Neural progenitor cell (in vitro differentiated cells): ENCODE results near the gene WIPF3. TPM values are rescaled to one million over a fixed set of nuclear protein-coding genes. Genes with fewer than 3 reads are reported as not detected.
A peak's percentile ranks its signal among the peaks of the same experiment; 100 is the strongest.

ENCODE experiments used
- DNase-seq: peaks from one replicate; pipeline ENCODE4 v3.0.0-alpha.2; 2016; ENCODE audit warnings: low spot score
- H2AFZ ChIP-seq: fragments of 200-600 bp; sonication (generic); replicated peaks from 2 replicates; pipeline ENCODE4 v1.6.1; 2016; ENCODE audit warnings: antibody characterized with exemption
- H3F3A ChIP-seq: fragments of 200-600 bp; sonication (generic); 2 replicates; pipeline ENCODE4 v1.6.1; 2016; ENCODE audit warnings: antibody characterized with exemption, low read depth
- H3K27ac ChIP-seq: fragments of 200-600 bp; sonication (generic); 2 replicates; pipeline ENCODE4 v1.5.1; 2016; ENCODE audit warnings: mild to moderate bottlenecking
- H3K27me3 ChIP-seq: fragments of 200-600 bp; sonication (generic); 2 replicates; pipeline ENCODE4 v1.6.1; 2016; ENCODE audit warnings: mild to moderate bottlenecking, moderate library complexity
- H3K36me3 ChIP-seq: fragments of 200-600 bp; sonication (generic); 2 replicates; pipeline ENCODE4 v1.5.1; 2016
- H3K4me1 ChIP-seq: fragments of 200-600 bp; sonication (generic); 2 replicates; pipeline ENCODE4 v1.6.1; 2016; ENCODE audit warnings: mixed run types
- H3K4me2 ChIP-seq: fragments of 200-600 bp; sonication (generic); 2 replicates; pipeline ENCODE4 v1.6.1; 2016
- H3K4me3 ChIP-seq: fragments of 200-600 bp; sonication (generic); 2 replicates; pipeline ENCODE4 v1.5.1; 2016
- H3K79me2 ChIP-seq: fragments of 200-600 bp; sonication (generic); 2 replicates; pipeline ENCODE4 v1.6.1; 2016; ENCODE audit warnings: low read depth
- H3K9ac ChIP-seq: fragments of 200-600 bp; sonication (generic); 2 replicates; pipeline ENCODE4 v1.6.1; 2016
- H3K9me3 ChIP-seq: fragments of 200-600 bp; sonication (generic); 2 replicates; pipeline ENCODE4 v1.5.1; 2016; ENCODE audit warnings: low read depth
- H4K20me1 ChIP-seq: fragments of 200-600 bp; sonication (generic); 2 replicates; pipeline ENCODE4 v1.6.1; 2016; ENCODE audit warnings: low read depth
- H3K27ac Mint-ChIP-seq: 3 replicates; pipeline ENCODE4 v1.8.0; 2021; ENCODE audit warnings: mixed read lengths
- H3K27me3 Mint-ChIP-seq: 2 replicates; pipeline ENCODE4 v1.8.0; 2022; ENCODE audit warnings: low read depth, mild to moderate bottlenecking, inconsistent platforms, moderate library complexity, mixed read lengths; ENCODE audit not compliant: insufficient read depth
- H3K36me3 Mint-ChIP-seq: 3 replicates; pipeline ENCODE4 v1.8.0; 2021; ENCODE audit warnings: mixed read lengths
- H3K4me1 Mint-ChIP-seq: 3 replicates; pipeline ENCODE4 v1.8.0; 2021; ENCODE audit warnings: mixed read lengths
- H3K4me3 Mint-ChIP-seq: 3 replicates; pipeline ENCODE4 v1.8.0; 2021; ENCODE audit warnings: mild to moderate bottlenecking, moderate library complexity, mixed read lengths
- H3K9me3 Mint-ChIP-seq: 3 replicates; pipeline ENCODE4 v1.8.0; 2020; ENCODE audit warnings: mixed read lengths
- CTCF ChIP-seq: fragments of 200-600 bp; sonication (generic); IDR thresholded peaks from 2 replicates; pipeline ENCODE4 v1.5.1; 2017; ENCODE audit warnings: antibody characterized with exemption, mild to moderate bottlenecking
- EZH2 ChIP-seq: fragments of 200-600 bp; sonication (generic); IDR thresholded peaks from 2 replicates; pipeline ENCODE4 v1.6.1; 2017; ENCODE audit warnings: antibody characterized with exemption, mild to moderate bottlenecking, moderate library complexity
- EZH2phosphoT487 ChIP-seq: fragments of 200-600 bp; sonication (generic); IDR thresholded peaks from 2 replicates; pipeline ENCODE4 v1.6.1; 2017; ENCODE audit warnings: antibody characterized with exemption
- total RNA-seq: library from RNA; depleted of rRNA; stranded (reverse); fragments of >200 nt; gene quantifications from 2 replicates; pipeline ENCODE4 v1.2.3, GENCODE V29; 2015; ENCODE audit warnings: low replicate concordance

Gene WIPF3
- total RNA-seq, 1 donor from 2014 or later, result 5.2 TPM

- Histone ChIP-seq H3K27ac (no peak overlapping the region), H3K4me1 (no peaks in the 10 kb centered on the region), H2AFZ (no peak overlapping the region), H3K27me3 (no peaks in the 10 kb centered on the region), H3K4me2 (no peak overlapping the region), H3K36me3 (peaks cover 4% of the 10 kb centered on the region), H3K4me3 (no peak overlapping the region), H3K79me2 (no peaks in the 10 kb centered on the region), H3K9ac (no peak overlapping the region), H3F3A (no peaks in the 10 kb centered on the region), H4K20me1 (no peaks in the 10 kb centered on the region), H3K9me3 (no peaks in the 10 kb centered on the region)
- Mint-ChIP-seq H3K4me1 (no peaks in the 10 kb centered on the region), H3K27me3 (peaks cover 5% of the 10 kb centered on the region), H3K9me3 (peaks cover 3% of the 10 kb centered on the region), H3K4me3 (no peak overlapping the region), H3K36me3 (peaks cover 3% of the 10 kb centered on the region), H3K27ac (peak overlapping the region; percentile 58)
- no peak for TF ChIP-seq EZH2
- TF ChIP-seq CTCF, result no peak
- TF ChIP-seq EZH2phosphoT487, result no peak
- no peak for DNase-seq
These were observed 85.5 kb downstream of the WIPF3 start for GRCh38 chr7:29891766-29892165.

- Histone ChIP-seq H3K36me3 (peaks cover 7% of the 10 kb centered on the region), H3K4me2 (no peak overlapping the region), H3K79me2 (no peaks in the 10 kb centered on the region), H3K4me1 (no peaks in the 10 kb centered on the region), H3F3A (no peaks in the 10 kb centered on the region), H3K27ac (no peak overlapping the region), H2AFZ (no peak overlapping the region), H3K27me3 (no peaks in the 10 kb centered on the region), H4K20me1 (no peaks in the 10 kb centered on the region), H3K9me3 (no peaks in the 10 kb centered on the region), H3K4me3 (no peak overlapping the region), H3K9ac (no peak overlapping the region)
- TF ChIP-seq CTCF (no peak), EZH2 (no peak), EZH2phosphoT487 (no peak)
- Mint-ChIP-seq H3K27me3 (peaks cover 5% of the 10 kb centered on the region), H3K4me3 (no peak overlapping the region), H3K36me3 (peaks cover 3% of the 10 kb centered on the region), H3K4me1 (no peaks in the 10 kb centered on the region), H3K27ac (no peak overlapping the region), H3K9me3 (peaks cover 5% of the 10 kb centered on the region)
- DNase-seq, result no peak
These were observed 85.9 kb downstream of the WIPF3 start for GRCh38 chr7:29892231-29892630.

- no peak overlapping the region for H3K27ac Mint-ChIP-seq
- H3K9me3 ChIP-seq, result no peaks in the 10 kb centered on the region
- H3K36me3 ChIP-seq, result peaks cover 7% of the 10 kb centered on the region
- no peak overlapping the region for H3K4me3 ChIP-seq
- peaks cover 10% of the 10 kb centered on the region for H3K9me3 Mint-ChIP-seq
- DNase-seq, result no peak
- H3K79me2 ChIP-seq, result no peaks in the 10 kb centered on the region
- no peak overlapping the region for H2AFZ ChIP-seq
- peaks cover 5% of the 10 kb centered on the region for H3K27me3 Mint-ChIP-seq
- no peaks in the 10 kb centered on the region for H3F3A ChIP-seq
- no peak overlapping the region for H3K9ac ChIP-seq
- no peak overlapping the region for H3K27ac ChIP-seq
- no peaks in the 10 kb centered on the region for H3K4me1 ChIP-seq
- H4K20me1 ChIP-seq, result no peaks in the 10 kb centered on the region
- TF ChIP-seq EZH2phosphoT487, result no peak
- no peak for TF ChIP-seq CTCF
- no peak for TF ChIP-seq EZH2
- H3K27me3 ChIP-seq, result no peaks in the 10 kb centered on the region
- no peak overlapping the region for H3K4me3 Mint-ChIP-seq
- H3K36me3 Mint-ChIP-seq, result peaks cover 3% of the 10 kb centered on the region
- no peaks in the 10 kb centered on the region for H3K4me1 Mint-ChIP-seq
- H3K4me2 ChIP-seq, result no peak overlapping the region
These were observed 87.2 kb downstream of the WIPF3 start for GRCh38 chr7:29893351-29893965.
